IMR-90 (cell line): ENCODE data around the gene ACTA2. TPM values are rescaled to one million over a fixed set of nuclear protein-coding genes. Genes with fewer than 3 reads are reported as not detected.

Experiments used
- ATAC-seq: fragments of 200-7000 bp; cut with Tn5 transposase; 2 replicates; pipeline ENCODE4 v1.9.1; 2020; ENCODE audit warnings: low read depth, mild to moderate bottlenecking, moderate library complexity
- BruUV-seq: library from RNA; stranded (reverse); fragments of 400-500 nt; replicated peaks from 2 replicates; lab custom pipeline; 2021; lab: Mats Ljungman, UMichigan
- CTCF ChIA-PET: fragments of 300-600 bp; formaldehyde crosslinking; extraction: SDS; loops from one replicate; lab custom pipeline; 2021; ENCODE audit warnings: antibody characterized with exemption; lab: Yijun Ruan, JAX
- POLR2A ChIA-PET: fragments of 300-600 bp; sonication (Branson Sonifier 250); formaldehyde crosslinking; loops from one replicate; lab custom pipeline; 2022; ENCODE audit warnings: antibody characterized with exemption; ENCODE audit not compliant: unreplicated experiment; lab: Charles Lee
- DNase-seq: peaks from one replicate; pipeline ENCODE4 v3.0.0; 2013
- H2AFZ ChIP-seq: replicated peaks from 2 replicates; pipeline ENCODE3; 2013; ENCODE audit warnings: low read length, mild to moderate bottlenecking; ENCODE audit not compliant: poor library complexity
- H2AK5ac ChIP-seq: 2 replicates; pipeline ENCODE4 v1.6.1; 2013; ENCODE audit warnings: low read depth, low read length, inconsistent platforms
- H2AK9ac ChIP-seq: replicated peaks from 2 replicates; pipeline ENCODE3; 2013; ENCODE audit warnings: mild to moderate bottlenecking, low read depth, low read length, moderate library complexity; ENCODE audit not compliant: poor library complexity
- H2BK120ac ChIP-seq: 2 replicates; pipeline ENCODE4 v1.6.1; 2013; ENCODE audit warnings: low read depth, low read length, inconsistent platforms
- H2BK15ac ChIP-seq: 3 replicates; pipeline ENCODE4 v1.6.1; 2013; ENCODE audit warnings: low read depth, low read length, inconsistent platforms
- H2BK20ac ChIP-seq: 2 replicates; pipeline ENCODE4 v1.6.1; 2013; ENCODE audit warnings: low read depth, mild to moderate bottlenecking, inconsistent platforms, low read length, moderate library complexity
- H2BK5ac ChIP-seq: 2 replicates; pipeline ENCODE4 v1.6.1; 2013; ENCODE audit warnings: mild to moderate bottlenecking, low read depth, low read length, inconsistent platforms; ENCODE audit not compliant: poor library complexity, severe bottlenecking
- H3K14ac ChIP-seq: replicated peaks from 2 replicates; pipeline ENCODE4 v1.6.1; 2013; ENCODE audit warnings: low read depth, low read length, inconsistent platforms
- H3K18ac ChIP-seq: 2 replicates; pipeline ENCODE4 v1.6.1; 2013; ENCODE audit warnings: low read depth, low read length, control low read depth
- H3K23ac ChIP-seq: 2 replicates; pipeline ENCODE4 v1.6.1; 2013; ENCODE audit warnings: low read depth, low read length, inconsistent platforms
- H3K27ac ChIP-seq: 2 replicates; pipeline ENCODE4 v1.5.1; 2013; ENCODE audit warnings: mild to moderate bottlenecking, control low read depth, low read length; ENCODE audit not compliant: insufficient read depth
- H3K27me3 ChIP-seq: 2 replicates; pipeline ENCODE4 v1.6.1; 2013; ENCODE audit warnings: low read length; ENCODE audit not compliant: control insufficient read depth, insufficient read depth
- H3K36me3 ChIP-seq: 2 replicates; pipeline ENCODE4 v1.6.1; 2013; ENCODE audit warnings: low read length, mixed read lengths; ENCODE audit not compliant: control insufficient read depth, insufficient read depth
- H3K4ac ChIP-seq: 2 replicates; pipeline ENCODE4 v1.6.1; 2013; ENCODE audit warnings: low read depth, low read length, inconsistent platforms
- H3K4me1 ChIP-seq: 2 replicates; pipeline ENCODE4 v1.6.1; 2013; ENCODE audit warnings: low read length, mixed read lengths; ENCODE audit not compliant: control insufficient read depth, insufficient read depth
- H3K4me2 ChIP-seq: 2 replicates; pipeline ENCODE4 v1.6.1; 2013; ENCODE audit warnings: low read depth, mild to moderate bottlenecking, control low read depth, low read length, moderate library complexity
- H3K4me3 ChIP-seq: 2 replicates; pipeline ENCODE4 v1.5.1; 2013; ENCODE audit warnings: low read depth, mild to moderate bottlenecking, control low read depth, low read length, moderate library complexity; ENCODE audit not compliant: insufficient read depth
- H3K56ac ChIP-seq: 2 replicates; pipeline ENCODE4 v1.6.1; 2013; ENCODE audit warnings: low read length, inconsistent platforms; ENCODE audit not compliant: insufficient read depth; ENCODE audit errors: extremely low read depth
- H3K79me1 ChIP-seq, 2 experiments: 2 replicates each; pipeline ENCODE4 v1.6.1; 2013; ENCODE audit warnings: low read length in 2 of 2, inconsistent platforms in 1 of 2, low read depth in 1 of 2
- H3K9ac ChIP-seq: 2 replicates; pipeline ENCODE4 v1.6.1; 2013; ENCODE audit warnings: low read depth, low read length, control low read depth
- H3K9me1 ChIP-seq: 2 replicates; pipeline ENCODE4 v1.6.1; 2013; ENCODE audit warnings: low read length, inconsistent platforms; ENCODE audit not compliant: insufficient read depth
- H3K9me3 ChIP-seq: 2 replicates; pipeline ENCODE4 v1.6.1; 2013; ENCODE audit warnings: low read length; ENCODE audit not compliant: control insufficient read depth, insufficient read depth
- H4K20me1 ChIP-seq: 2 replicates; pipeline ENCODE4 v1.6.1; 2013; ENCODE audit warnings: low read length, inconsistent platforms; ENCODE audit not compliant: insufficient read depth
- H4K5ac ChIP-seq: 2 replicates; pipeline ENCODE4 v1.6.1; 2013; ENCODE audit warnings: mild to moderate bottlenecking, low read depth, low read length, control low read depth
- H4K8ac ChIP-seq, 2 experiments: 2 replicates each; pipeline ENCODE4 v1.6.1; 2013; ENCODE audit warnings: low read depth in 2 of 2, low read length in 2 of 2, control low read depth in 1 of 2, inconsistent platforms in 1 of 2
- H4K91ac ChIP-seq: 2 replicates; pipeline ENCODE4 v1.6.1; 2013; ENCODE audit warnings: low read depth, low read length, inconsistent platforms; ENCODE audit not compliant: insufficient read depth
- BHLHE40 ChIP-seq: fragments of 150-350 bp; IDR thresholded peaks from 2 replicates; pipeline ENCODE4 v1.6.1; 2016; ENCODE audit warnings: mild to moderate bottlenecking, low read depth, low read length
- CEBPB ChIP-seq: IDR thresholded peaks from 2 replicates; pipeline ENCODE4 v1.6.1; 2012; ENCODE audit warnings: low read depth, low read length, improper control_type of control experiment
- CHD1 ChIP-seq: IDR thresholded peaks from 2 replicates; pipeline ENCODE4 v1.6.1; 2012; ENCODE audit warnings: low read depth, low read length, improper control_type of control experiment
- CTCF ChIP-seq: conservative IDR thresholded peaks from 2 replicates; pipeline ENCODE4 v1.5.1; 2012; ENCODE audit warnings: mild to moderate bottlenecking, low read depth, low read length, improper control_type of control experiment
- ELK1 ChIP-seq: fragments of 150-350 bp; IDR thresholded peaks from 2 replicates; pipeline ENCODE4 v1.6.1; 2016; ENCODE audit warnings: low read depth, mild to moderate bottlenecking, low read length, moderate library complexity, borderline replicate concordance
- FOS ChIP-seq: fragments of 150-350 bp; IDR thresholded peaks from 2 replicates; pipeline ENCODE4 v1.6.1; 2016; ENCODE audit warnings: low read depth, low read length
- MAFK ChIP-seq: IDR thresholded peaks from 2 replicates; pipeline ENCODE4 v1.6.1; 2012; ENCODE audit warnings: low read depth, low read length, improper control_type of control experiment
- MAZ ChIP-seq: IDR thresholded peaks from 2 replicates; pipeline ENCODE4 v1.6.1; 2012; ENCODE audit warnings: low read depth, mild to moderate bottlenecking, low read length, improper control_type of control experiment, moderate library complexity, borderline replicate concordance
- MXI1 ChIP-seq: IDR thresholded peaks from 2 replicates; pipeline ENCODE4 v1.6.1; 2012; ENCODE audit warnings: low read depth, mild to moderate bottlenecking, low read length, moderate library complexity, borderline replicate concordance
- NFE2L2 ChIP-seq: fragments of 150-350 bp; IDR thresholded peaks from 2 replicates; pipeline ENCODE4 v1.6.1; 2016; ENCODE audit warnings: low read depth, mild to moderate bottlenecking, low read length
- POLR2A ChIP-seq: IDR thresholded peaks from 2 replicates; pipeline ENCODE4 v1.6.1; 2012; ENCODE audit warnings: mild to moderate bottlenecking, low read depth, low read length
- RAD21 ChIP-seq: IDR thresholded peaks from 2 replicates; pipeline ENCODE4 v1.6.1; 2012; ENCODE audit warnings: low read length, improper control_type of control experiment
- RCOR1 ChIP-seq: IDR thresholded peaks from 2 replicates; pipeline ENCODE4 v1.6.1; 2012; ENCODE audit warnings: mild to moderate bottlenecking, low read length, improper control_type of control experiment; ENCODE audit not compliant: insufficient replicate concordance
- RFX5 ChIP-seq: IDR thresholded peaks from 2 replicates; pipeline ENCODE4 v1.8.0; 2012; ENCODE audit warnings: low read depth, mild to moderate bottlenecking, low read length, moderate library complexity
- SMC3 ChIP-seq: fragments of 150-350 bp; IDR thresholded peaks from 2 replicates; pipeline ENCODE4 v1.6.1; 2016; ENCODE audit warnings: low read depth, mild to moderate bottlenecking, antibody characterized with exemption, low read length, moderate library complexity
- USF2 ChIP-seq: fragments of 150-350 bp; IDR thresholded peaks from 2 replicates; pipeline ENCODE4 v1.6.1; 2017; ENCODE audit warnings: mild to moderate bottlenecking, antibody characterized with exemption, low read length, low read depth
- WGBS, 2 experiments: methylation state at CpG; one replicate each; pipeline versions ENCODE4 v1.1.5 to v1.1.7; 2013; ENCODE audit warnings: missing lambda C conversion rate in 2 of 2; ENCODE audit not compliant: insufficient read length in 1 of 2; ENCODE audit errors: extremely low coverage in 2 of 2; 5-methylcytosine and 5-hydroxymethylcytosine counted together
- dilution Hi-C: fragments of 300-500 bp; cut with HindIII; formaldehyde crosslinking; loops from one replicate; pipeline ENCODE4 v1.14.3; 2018; ENCODE audit warnings: low sequenced_read_pairs; ENCODE audit not compliant: unreplicated experiment
- in situ Hi-C: fragments of 300-500 bp; cut with MboI; formaldehyde crosslinking; loops from 3 replicates; pipeline ENCODE4 v1.14.3; 2019; ENCODE audit warnings: low sequenced_read_pairs, inconsistent platforms, mixed read lengths
- intact Hi-C: fragments of 100-400 bp; cut with micrococcal nuclease; formaldehyde crosslinking; loops from 2 replicates; pipeline ENCODE4 v1.10.0; 2022
- polyA plus RNA-seq, 3 experiments: library from polyadenylated mRNA; depleted of rRNA; stranded (reverse); fragments of >200 nt; gene quantifications; 2 replicates each; pipeline ENCODE4 v1.2.3, GENCODE V29; 2012; ENCODE audit warnings: low replicate concordance in 1 of 3
- total RNA-seq: library from RNA; depleted of rRNA; stranded (reverse); fragments of >200 nt; gene quantifications from 2 replicates; pipeline ENCODE4 v1.2.3, GENCODE V29; 2012

Gene ACTA2
- total and polyA plus RNA-seq, 2 of the 4 experiments (the other 2 are of a cell fraction): 978 to 1,235 TPM

- no TSS peak for BruUV-seq
- no peak overlapping the region for H4K91ac ChIP-seq
- no CpG with 5 or more reads among the region's 3 CpGs for WGBS, 2 experiments
- peaks cover 32% of the 10 kb centered on the region for H4K20me1 ChIP-seq
- H3K79me1 ChIP-seq: peaks cover 8 to 32% of the 10 kb centered on the region in 2 experiments; a peak in 3 of 4 replicates
- in situ Hi-C loops (loop anchor here (5.0 kb wide), 1 partner anchor 99 kb away; no protein-coding TSS in a partner anchor), intact Hi-C loops (no loop called here), dilution Hi-C loops (no loop called here)
- H3K9me1 ChIP-seq: 0 out of 2 replicates have a peak, but pooled peaks cover 3% of the 10 kb centered on the region
- H3K4me3 ChIP-seq: no peak overlapping the region
- no peak overlapping the region for H4K5ac ChIP-seq
- no peak overlapping the region for H3K9ac ChIP-seq
- ChIA-PET POLR2A (no interaction called here), CTCF (interaction anchor here (2.0 to 2.2 kb wide), 2 partner anchors 51 to 101 kb away, joined by 8 to 9 read pairs; no protein-coding TSS in a partner anchor)
- no peak overlapping the region for H2AK9ac ChIP-seq
- ATAC-seq: no peak
- H4K8ac ChIP-seq: no peak overlapping the region
- peaks cover 2% of the 10 kb centered on the region for H3K4me1 ChIP-seq
- no peak overlapping the region for H2AFZ ChIP-seq
- H3K23ac ChIP-seq: no peak overlapping the region
- H2AK5ac ChIP-seq: no peak overlapping the region
- no peak overlapping the region for H3K18ac ChIP-seq
- H3K4me2 ChIP-seq: no peak overlapping the region
- H3K4ac ChIP-seq: no peak overlapping the region
- DNase-seq: no peak
- TF ChIP-seq CHD1: no peak
- no peak for TF ChIP-seq RFX5
- no peak for TF ChIP-seq CEBPB
- no peak for TF ChIP-seq ELK1
- TF ChIP-seq MAFK: no peak
- no peak for TF ChIP-seq RAD21
- TF ChIP-seq CTCF: no peak
- TF ChIP-seq RCOR1: no peak
- no peak for TF ChIP-seq NFE2L2
- no peak for TF ChIP-seq MXI1
- TF ChIP-seq SMC3: no peak
- no peak for TF ChIP-seq BHLHE40
- no peak for TF ChIP-seq POLR2A
- no peak for TF ChIP-seq FOS
- no peak for TF ChIP-seq USF2
- TF ChIP-seq MAZ: no peak
- no peak overlapping the region for H3K56ac ChIP-seq
- no peak overlapping the region for H3K27ac ChIP-seq
- no peaks in the 10 kb centered on the region for H3K27me3 ChIP-seq
- peak overlapping the region; percentile 0 for H2BK5ac ChIP-seq
- H2BK20ac ChIP-seq: no peak overlapping the region
- no peak overlapping the region for H2BK15ac ChIP-seq
- H2BK120ac ChIP-seq: no peak overlapping the region
- no peaks in the 10 kb centered on the region for H3K9me3 ChIP-seq
- no peak overlapping the region for H3K14ac ChIP-seq
- peaks cover 54% of the 10 kb centered on the region for H3K36me3 ChIP-seq
Measured at GRCh38 chr10:88936656-88937055, 15.9 kb downstream of the ACTA2 start.
